ENCODE results near the gene CCR6. TPM values are rescaled to one million over a fixed set of nuclear protein-coding genes. Genes with fewer than 3 reads are reported as not detected.

The CCR6 gene
- total and polyA plus RNA-seq, 10 of the 15 experiments (the other 5 are each of a cell fraction or from before 2014, with no cell fraction given): 2.2 to 7.6 (median 6.7) TPM

GRCh38 chr6:167079853-167080297, 43.0 kb upstream of the CCR6 start (continued):
- TF ChIP-seq, protein P1, sequence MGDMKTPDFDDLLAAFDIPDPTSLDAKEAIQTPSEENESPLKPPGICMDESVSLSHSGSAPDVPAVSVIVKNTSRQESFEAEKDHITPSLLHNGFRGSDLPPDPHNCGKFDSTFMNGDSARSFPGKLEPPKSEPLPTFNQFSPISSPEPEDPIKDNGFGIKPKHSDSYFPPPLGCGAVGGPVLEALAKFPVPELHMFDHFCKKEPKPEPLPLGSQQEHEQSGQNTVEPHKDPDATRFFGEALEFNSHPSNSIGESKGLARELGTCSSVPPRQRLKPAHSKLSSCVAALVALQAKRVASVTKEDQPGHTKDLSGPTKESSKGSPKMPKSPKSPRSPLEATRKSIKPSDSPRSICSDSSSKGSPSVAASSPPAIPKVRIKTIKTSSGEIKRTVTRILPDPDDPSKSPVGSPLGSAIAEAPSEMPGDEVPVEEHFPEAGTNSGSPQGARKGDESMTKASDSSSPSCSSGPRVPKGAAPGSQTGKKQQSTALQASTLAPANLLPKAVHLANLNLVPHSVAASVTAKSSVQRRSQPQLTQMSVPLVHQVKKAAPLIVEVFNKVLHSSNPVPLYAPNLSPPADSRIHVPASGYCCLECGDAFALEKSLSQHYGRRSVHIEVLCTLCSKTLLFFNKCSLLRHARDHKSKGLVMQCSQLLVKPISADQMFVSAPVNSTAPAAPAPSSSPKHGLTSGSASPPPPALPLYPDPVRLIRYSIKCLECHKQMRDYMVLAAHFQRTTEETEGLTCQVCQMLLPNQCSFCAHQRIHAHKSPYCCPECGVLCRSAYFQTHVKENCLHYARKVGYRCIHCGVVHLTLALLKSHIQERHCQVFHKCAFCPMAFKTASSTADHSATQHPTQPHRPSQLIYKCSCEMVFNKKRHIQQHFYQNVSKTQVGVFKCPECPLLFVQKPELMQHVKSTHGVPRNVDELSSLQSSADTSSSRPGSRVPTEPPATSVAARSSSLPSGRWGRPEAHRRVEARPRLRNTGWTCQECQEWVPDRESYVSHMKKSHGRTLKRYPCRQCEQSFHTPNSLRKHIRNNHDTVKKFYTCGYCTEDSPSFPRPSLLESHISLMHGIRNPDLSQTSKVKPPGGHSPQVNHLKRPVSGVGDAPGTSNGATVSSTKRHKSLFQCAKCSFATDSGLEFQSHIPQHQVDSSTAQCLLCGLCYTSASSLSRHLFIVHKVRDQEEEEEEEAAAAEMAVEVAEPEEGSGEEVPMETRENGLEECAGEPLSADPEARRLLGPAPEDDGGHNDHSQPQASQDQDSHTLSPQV (IDR thresholded peaks at IDR 0.05): no peak
- TF ChIP-seq, protein P2, sequence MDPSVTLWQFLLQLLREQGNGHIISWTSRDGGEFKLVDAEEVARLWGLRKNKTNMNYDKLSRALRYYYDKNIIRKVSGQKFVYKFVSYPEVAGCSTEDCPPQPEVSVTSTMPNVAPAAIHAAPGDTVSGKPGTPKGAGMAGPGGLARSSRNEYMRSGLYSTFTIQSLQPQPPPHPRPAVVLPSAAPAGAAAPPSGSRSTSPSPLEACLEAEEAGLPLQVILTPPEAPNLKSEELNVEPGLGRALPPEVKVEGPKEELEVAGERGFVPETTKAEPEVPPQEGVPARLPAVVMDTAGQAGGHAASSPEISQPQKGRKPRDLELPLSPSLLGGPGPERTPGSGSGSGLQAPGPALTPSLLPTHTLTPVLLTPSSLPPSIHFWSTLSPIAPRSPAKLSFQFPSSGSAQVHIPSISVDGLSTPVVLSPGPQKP (IDR thresholded peaks at IDR 0.05; ENCODE audit: low read depth, low read length): no peak
- no peak for TF ChIP-seq KDM1A (IDR thresholded peaks at IDR 0.05; ENCODE audit: borderline replicate concordance)
- peak; percentile 43; the same call in 1 of the 2 replicates for TF ChIP-seq JUNB (IDR thresholded peaks at IDR 0.05)
- TF ChIP-seq NFXL1 (IDR thresholded peaks at IDR 0.05; ENCODE audit: borderline replicate concordance): no peak
- TF ChIP-seq MYC (IDR thresholded peaks at IDR 0.05; ENCODE audit: insufficient read depth, insufficient read length, insufficient replicate concordance, low read length, severe bottlenecking): no peak
- no peak for TF ChIP-seq HDAC2 (IDR thresholded peaks at IDR 0.05)
- 0 out of 2 replicates have a peak, but pooled peaks have one; percentile 29 for TF ChIP-seq CHD1 (IDR thresholded peaks at IDR 0.05; ENCODE audit: low read depth, low read length)
- TF ChIP-seq FOS (IDR thresholded peaks at IDR 0.05; ENCODE audit: borderline replicate concordance, extremely low read depth, insufficient read length): no peak
- no peak for TF ChIP-seq HSF1 (IDR thresholded peaks at IDR 0.05; ENCODE audit: low read depth, low read length)
- no peak for TF ChIP-seq SIN3A (IDR thresholded peaks at IDR 0.05; ENCODE audit: low read depth, low read length)
- no peak for TF ChIP-seq EZH2 (IDR thresholded peaks at IDR 0.05; ENCODE audit: borderline replicate concordance, control insufficient read depth, low read depth, low read length)
- 0 out of 2 replicates have a peak, but pooled peaks have one; percentile 26 for TF ChIP-seq NR2F1 (conservative IDR thresholded peaks at IDR 0.05)
- TF ChIP-seq, protein P3, sequence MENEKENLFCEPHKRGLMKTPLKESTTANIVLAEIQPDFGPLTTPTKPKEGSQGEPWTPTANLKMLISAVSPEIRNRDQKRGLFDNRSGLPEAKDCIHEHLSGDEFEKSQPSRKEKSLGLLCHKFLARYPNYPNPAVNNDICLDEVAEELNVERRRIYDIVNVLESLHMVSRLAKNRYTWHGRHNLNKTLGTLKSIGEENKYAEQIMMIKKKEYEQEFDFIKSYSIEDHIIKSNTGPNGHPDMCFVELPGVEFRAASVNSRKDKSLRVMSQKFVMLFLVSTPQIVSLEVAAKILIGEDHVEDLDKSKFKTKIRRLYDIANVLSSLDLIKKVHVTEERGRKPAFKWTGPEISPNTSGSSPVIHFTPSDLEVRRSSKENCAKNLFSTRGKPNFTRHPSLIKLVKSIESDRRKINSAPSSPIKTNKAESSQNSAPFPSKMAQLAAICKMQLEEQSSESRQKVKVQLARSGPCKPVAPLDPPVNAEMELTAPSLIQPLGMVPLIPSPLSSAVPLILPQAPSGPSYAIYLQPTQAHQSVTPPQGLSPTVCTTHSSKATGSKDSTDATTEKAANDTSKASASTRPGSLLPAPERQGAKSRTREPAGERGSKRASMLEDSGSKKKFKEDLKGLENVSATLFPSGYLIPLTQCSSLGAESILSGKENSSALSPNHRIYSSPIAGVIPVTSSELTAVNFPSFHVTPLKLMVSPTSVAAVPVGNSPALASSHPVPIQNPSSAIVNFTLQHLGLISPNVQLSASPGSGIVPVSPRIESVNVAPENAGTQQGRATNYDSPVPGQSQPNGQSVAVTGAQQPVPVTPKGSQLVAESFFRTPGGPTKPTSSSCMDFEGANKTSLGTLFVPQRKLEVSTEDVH (IDR thresholded peaks at IDR 0.05; ENCODE audit: low read depth, partially characterized antibody): no peak
- TF ChIP-seq NR2C2 (IDR thresholded peaks at IDR 0.05; ENCODE audit: borderline replicate concordance, control insufficient read depth, insufficient read length, low read depth): no peak
- TF ChIP-seq BHLHE40 (IDR thresholded peaks at IDR 0.05; ENCODE audit: borderline replicate concordance in 1 of 2, low read depth in 2 of 2, low read length in 1 of 2): peak in 1 of 2 experiments; percentile 51; a peak in 2 of 4 replicates
- TF ChIP-seq, protein P4, sequence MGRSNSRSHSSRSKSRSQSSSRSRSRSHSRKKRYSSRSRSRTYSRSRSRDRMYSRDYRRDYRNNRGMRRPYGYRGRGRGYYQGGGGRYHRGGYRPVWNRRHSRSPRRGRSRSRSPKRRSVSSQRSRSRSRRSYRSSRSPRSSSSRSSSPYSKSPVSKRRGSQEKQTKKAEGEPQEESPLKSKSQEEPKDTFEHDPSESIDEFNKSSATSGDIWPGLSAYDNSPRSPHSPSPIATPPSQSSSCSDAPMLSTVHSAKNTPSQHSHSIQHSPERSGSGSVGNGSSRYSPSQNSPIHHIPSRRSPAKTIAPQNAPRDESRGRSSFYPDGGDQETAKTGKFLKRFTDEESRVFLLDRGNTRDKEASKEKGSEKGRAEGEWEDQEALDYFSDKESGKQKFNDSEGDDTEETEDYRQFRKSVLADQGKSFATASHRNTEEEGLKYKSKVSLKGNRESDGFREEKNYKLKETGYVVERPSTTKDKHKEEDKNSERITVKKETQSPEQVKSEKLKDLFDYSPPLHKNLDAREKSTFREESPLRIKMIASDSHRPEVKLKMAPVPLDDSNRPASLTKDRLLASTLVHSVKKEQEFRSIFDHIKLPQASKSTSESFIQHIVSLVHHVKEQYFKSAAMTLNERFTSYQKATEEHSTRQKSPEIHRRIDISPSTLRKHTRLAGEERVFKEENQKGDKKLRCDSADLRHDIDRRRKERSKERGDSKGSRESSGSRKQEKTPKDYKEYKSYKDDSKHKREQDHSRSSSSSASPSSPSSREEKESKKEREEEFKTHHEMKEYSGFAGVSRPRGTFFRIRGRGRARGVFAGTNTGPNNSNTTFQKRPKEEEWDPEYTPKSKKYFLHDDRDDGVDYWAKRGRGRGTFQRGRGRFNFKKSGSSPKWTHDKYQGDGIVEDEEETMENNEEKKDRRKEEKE (IDR thresholded peaks at IDR 0.05): no peak

Measured in GM12878 (cell line).